Muscle layer of colon (tissue), 2 donors: ENCODE measurements around the gene COL4A1.

Source experiments
- H3K27ac ChIP-seq: one replicate; pipeline ENCODE4 v1.7.0; 2013; ENCODE audit warnings: low read depth, mild to moderate bottlenecking, low read length, moderate library complexity
- H3K27me3 ChIP-seq, 2 donors: one replicate each; pipeline ENCODE4 v1.7.0; 2013; ENCODE audit warnings: low read length in 2 of 2, mild to moderate bottlenecking in 2 of 2; ENCODE audit not compliant: insufficient read depth in 2 of 2, control insufficient read depth in 1 of 2
- H3K36me3 ChIP-seq: one replicate; pipeline ENCODE4 v1.7.0; 2013; ENCODE audit warnings: mild to moderate bottlenecking, low read length; ENCODE audit not compliant: insufficient read depth
- H3K4me1 ChIP-seq: one replicate; pipeline ENCODE4 v1.7.0; 2013; ENCODE audit warnings: mild to moderate bottlenecking, low read length; ENCODE audit not compliant: insufficient read depth
- H3K4me3 ChIP-seq, 2 donors: one replicate each; pipeline ENCODE4 v1.7.0; 2013; ENCODE audit warnings: low read length in 2 of 2, low read depth in 1 of 2, mild to moderate bottlenecking in 1 of 2, moderate library complexity in 1 of 2
- H3K9ac ChIP-seq: one replicate; pipeline ENCODE4 v1.7.0; 2013; ENCODE audit warnings: low read length
- H3K9me3 ChIP-seq: one replicate; pipeline ENCODE4 v1.7.0; 2013; ENCODE audit warnings: mild to moderate bottlenecking, low read length
- donor health status: abdominal sarcoma.
- donor health status: Adenocarcinoma of cecum.

COL4A1 gene

GRCh38 chr13:110206996-110207395, 100.0 kb downstream of the COL4A1 start:
- Histone ChIP-seq H3K4me1 (no peaks in the 10 kb centered on the region), H3K27me3 (no peaks in the 10 kb centered on the region), H3K36me3 (peaks cover 71% of the 10 kb centered on the region), H3K4me3 (no peak overlapping the region), H3K9me3 (no peaks in the 10 kb centered on the region), H3K9ac (no peak overlapping the region), H3K27ac (no peak overlapping the region)

GRCh38 chr13:110206185-110206584, 100.8 kb downstream of the COL4A1 start:
- Histone ChIP-seq H3K9me3 (no peaks in the 10 kb centered on the region), H3K4me3 (no peak overlapping the region), H3K36me3 (peaks cover 73% of the 10 kb centered on the region), H3K27me3 (no peaks in the 10 kb centered on the region), H3K4me1 (no peaks in the 10 kb centered on the region), H3K27ac (no peak overlapping the region), H3K9ac (no peak overlapping the region)

- H3K27ac ChIP-seq: no peak overlapping the region
- H3K27me3 ChIP-seq: no peaks in the 10 kb centered on the region
- H3K4me1 ChIP-seq: peaks cover 12% of the 10 kb centered on the region
- no peak overlapping the region for H3K9ac ChIP-seq
- H3K36me3 ChIP-seq: peaks cover 67% of the 10 kb centered on the region
- H3K9me3 ChIP-seq: no peaks in the 10 kb centered on the region
- H3K4me3 ChIP-seq: no peak overlapping the region
Observed at GRCh38 chr13:110201114-110201513, 105.8 kb downstream of the COL4A1 start.

- Histone ChIP-seq H3K4me3 (no peak overlapping the region), H3K27me3 (no peaks in the 10 kb centered on the region), H3K4me1 (peaks cover 12% of the 10 kb centered on the region), H3K9ac (no peak overlapping the region), H3K36me3 (peaks cover 69% of the 10 kb centered on the region), H3K27ac (no peak overlapping the region), H3K9me3 (no peaks in the 10 kb centered on the region)
Observed at GRCh38 chr13:110200276-110200870, 106.6 kb downstream of the COL4A1 start.

GRCh38 chr13:110199046-110199831, 107.7 kb downstream of the COL4A1 start:
- H3K9ac ChIP-seq: no peak overlapping the region
- H3K27me3 ChIP-seq: no peaks in the 10 kb centered on the region
- peaks cover 12% of the 10 kb centered on the region for H3K4me1 ChIP-seq
- H3K4me3 ChIP-seq: no peak overlapping the region
- H3K9me3 ChIP-seq: no peaks in the 10 kb centered on the region
- H3K36me3 ChIP-seq: peaks cover 70% of the 10 kb centered on the region
- H3K27ac ChIP-seq: no peak overlapping the region

GRCh38 chr13:110197471-110197870, 109.5 kb downstream of the COL4A1 start:
- peaks cover 85% of the 10 kb centered on the region for H3K36me3 ChIP-seq
- no peak overlapping the region for H3K9ac ChIP-seq

GRCh38 chr13:110197026-110197425, 109.9 kb downstream of the COL4A1 start:
- Histone ChIP-seq H3K4me1 (peaks cover 12% of the 10 kb centered on the region), H3K9ac (no peak overlapping the region), H3K27me3 (no peaks in the 10 kb centered on the region), H3K9me3 (no peaks in the 10 kb centered on the region), H3K27ac (no peak overlapping the region), H3K4me3 (no peak overlapping the region), H3K36me3 (peaks cover 89% of the 10 kb centered on the region)

More at GRCh38 chr13:110197471-110197870, 109.5 kb downstream of the COL4A1 start:
- Histone ChIP-seq H3K4me3 (no peak overlapping the region), H3K4me1 (peaks cover 12% of the 10 kb centered on the region), H3K27me3 (no peaks in the 10 kb centered on the region), H3K27ac (no peak overlapping the region), H3K9me3 (no peaks in the 10 kb centered on the region)

- Histone ChIP-seq H3K36me3 (peaks cover 89% of the 10 kb centered on the region), H3K9me3 (no peaks in the 10 kb centered on the region)
Observed at GRCh38 chr13:110195547-110196485, 111.1 kb downstream of the COL4A1 start.

GRCh38 chr13:110194451-110194850, 112.5 kb downstream of the COL4A1 start:
- no peak overlapping the region for H3K4me3 ChIP-seq
- H3K9me3 ChIP-seq: no peaks in the 10 kb centered on the region
- H3K4me1 ChIP-seq: peaks cover 12% of the 10 kb centered on the region
- no peak overlapping the region for H3K9ac ChIP-seq
- no peak overlapping the region for H3K27ac ChIP-seq
- H3K36me3 ChIP-seq: peaks cover 87% of the 10 kb centered on the region
- no peaks in the 10 kb centered on the region for H3K27me3 ChIP-seq

More at GRCh38 chr13:110195547-110196485, 111.1 kb downstream of the COL4A1 start:
- Histone ChIP-seq H3K4me3 (no peak overlapping the region), H3K4me1 (peaks cover 12% of the 10 kb centered on the region), H3K27ac (no peak overlapping the region), H3K9ac (no peak overlapping the region), H3K27me3 (no peaks in the 10 kb centered on the region)

- H3K36me3 ChIP-seq: peaks cover 86% of the 10 kb centered on the region
- H3K9ac ChIP-seq: no peak overlapping the region
- no peaks in the 10 kb centered on the region for H3K9me3 ChIP-seq
- no peaks in the 10 kb centered on the region for H3K27me3 ChIP-seq
- peaks cover 12% of the 10 kb centered on the region for H3K4me1 ChIP-seq
- no peak overlapping the region for H3K27ac ChIP-seq
- H3K4me3 ChIP-seq: no peak overlapping the region
Observed at GRCh38 chr13:110193491-110193890, 113.5 kb downstream of the COL4A1 start.

GRCh38 chr13:110192472-110192871, 114.5 kb downstream of the COL4A1 start:
- Histone ChIP-seq H3K9me3 (no peaks in the 10 kb centered on the region), H3K27ac (peak overlapping the region; percentile 3), H3K4me3 (no peak overlapping the region), H3K36me3 (peaks cover 86% of the 10 kb centered on the region), H3K9ac (no peak overlapping the region), H3K27me3 (no peaks in the 10 kb centered on the region), H3K4me1 (peaks cover 10% of the 10 kb centered on the region)
